Left ventricle myocardium superior (tissue), 1 donor: ENCODE data around the gene POU2AF2. TPM values are rescaled to one million over a fixed set of nuclear protein-coding genes. Genes with fewer than 3 reads are reported as not detected.
A peak's percentile ranks its signal among the peaks of the same experiment; 100 is the strongest.
"Not testable (repeated sequence)": the region's sequence is repeated elsewhere in the genome, so short reads cannot be mapped to it uniquely, and the experiment has no call there.

Source experiments
- ATAC-seq: fragments of 200-7000 bp; cut with Tn5 transposase; one replicate; pipeline ENCODE4 v1.9.1; 2020; ENCODE audit warnings: mild to moderate bottlenecking, moderate library complexity
- DNase-seq: peaks from one replicate; pipeline ENCODE4 v3.0.0-alpha.2; 2020
- intact Hi-C: fragments of 100-400 bp; cut with micrococcal nuclease; formaldehyde crosslinking; loops from one replicate; pipeline ENCODE4 v1.11.0; 2022
- total RNA-seq: library from RNA; stranded (reverse); fragmentation: NEBNext Ultra II Directional; extraction: Animal tissue kit (Norgen Biotek cat#: 25700); gene quantifications from one replicate; pipeline ENCODE4 v1.2.1, GENCODE V29; 2021
- donor health status: DM: no; HTN: yes; CAD: no; lungs with severe emphysema.

Gene POU2AF2
- total RNA-seq, 1 donor from 2014 or later: not detected

- peak; percentile 93 for ATAC-seq
- intact Hi-C loops: no loop called here
Measured at GRCh38 chr11:111299101-111300026, 53.8 kb downstream of the POU2AF2 start.

GRCh38 chr11:111300569-111300968 is 55.0 kb downstream of the POU2AF2 start:
- ATAC-seq (no peak), DNase-seq (no peak)
- intact Hi-C loops: no loop called here

More at GRCh38 chr11:111299101-111300026, 53.8 kb downstream of the POU2AF2 start:
- peak; percentile 80 for DNase-seq

GRCh38 chr11:111301004-111301841 is 55.7 kb downstream of the POU2AF2 start:
- no peak for ATAC-seq
- no peak for DNase-seq
- intact Hi-C loops: no loop called here

GRCh38 chr11:111301842-111302118 is 56.3 kb downstream of the POU2AF2 start:
- intact Hi-C loops: no loop called here
- ATAC-seq (no peak), DNase-seq (no peak)

GRCh38 chr11:111302298-111302697 is 56.8 kb downstream of the POU2AF2 start:
- intact Hi-C loops: no loop called here
- ATAC-seq (no peak), DNase-seq (no peak)

- ATAC-seq (no peak), DNase-seq (no peak)
- intact Hi-C loops: no loop called here
Measured at GRCh38 chr11:111303461-111303860, 57.9 kb downstream of the POU2AF2 start.

GRCh38 chr11:111305162-111305802 is 59.8 kb downstream of the POU2AF2 start:
- DNase-seq (no peak), ATAC-seq (no peak)
- intact Hi-C loops: no loop called here

GRCh38 chr11:111305876-111306275 is 60.4 kb downstream of the POU2AF2 start:
- intact Hi-C loops: no loop called here

GRCh38 chr11:111306321-111306720 is 60.8 kb downstream of the POU2AF2 start:
- ATAC-seq (no peak), DNase-seq (no peak)
- intact Hi-C loops: no loop called here

More at GRCh38 chr11:111305876-111306275, 60.4 kb downstream of the POU2AF2 start:
- no peak for ATAC-seq
- DNase-seq: no peak

- ATAC-seq: no peak
- DNase-seq: no peak
- intact Hi-C loops: no loop called here
Measured at GRCh38 chr11:111307472-111308108, 62.1 kb downstream of the POU2AF2 start.

- intact Hi-C loops: no loop called here
- peak; percentile 48 for DNase-seq
- ATAC-seq: peak; percentile 71
Measured at GRCh38 chr11:111308140-111308539, 62.6 kb downstream of the POU2AF2 start.

GRCh38 chr11:111309215-111309915 is 63.8 kb downstream of the POU2AF2 start:
- intact Hi-C loops: no loop called here
- no peak for ATAC-seq
- DNase-seq: no peak

GRCh38 chr11:111310088-111310487 is 64.6 kb downstream of the POU2AF2 start:
- ATAC-seq: no peak
- intact Hi-C loops: no loop called here

GRCh38 chr11:111310723-111311122 is 65.2 kb downstream of the POU2AF2 start:
- intact Hi-C loops: no loop called here
- DNase-seq: no peak

More at GRCh38 chr11:111310088-111310487, 64.6 kb downstream of the POU2AF2 start:
- no peak for DNase-seq

GRCh38 chr11:111312076-111312475 is 66.6 kb downstream of the POU2AF2 start:
- ATAC-seq (no peak), DNase-seq (no peak)
- intact Hi-C loops: no loop called here

More at GRCh38 chr11:111310723-111311122, 65.2 kb downstream of the POU2AF2 start:
- no peak for ATAC-seq

GRCh38 chr11:111319296-111319695 is 73.8 kb downstream of the POU2AF2 start:
- ATAC-seq (no peak), DNase-seq (no peak)
- intact Hi-C loops: no loop called here

- intact Hi-C loops, ATAC-seq, DNase-seq: not testable (repeated sequence)
Measured at GRCh38 chr11:111320199-111320598, 74.7 kb downstream of the POU2AF2 start.

GRCh38 chr11:111320728-111321568 is 75.4 kb downstream of the POU2AF2 start:
- ATAC-seq (peak; percentile 68), DNase-seq (no peak)
- intact Hi-C loops: no loop called here
